Adrenal gland (tissue), 12 donors: ENCODE measurements around the gene PRSS12. TPM values are rescaled to one million over a fixed set of nuclear protein-coding genes. Genes with fewer than 3 reads are reported as not detected.

Source experiments
- DNase-seq, 7 donors: peaks; one replicate each; pipeline ENCODE4 v3.0.0-alpha.2; 2019 to 2020
- H3K27ac ChIP-seq, 5 donors: fragments of 200-600 bp; sonication (generic) in 4 of 5; 1 replicate in 3 of 5; 2 replicates in 2 of 5; pipeline versions ENCODE4 v1.5.1 to v1.8.0; 2016 to 2020; ENCODE audit warnings: mild to moderate bottlenecking in 1 of 5
- H3K27me3 ChIP-seq: fragments of 200-600 bp; 2 replicates; pipeline ENCODE4 v1.8.0; 2021
- H3K36me3 ChIP-seq, 2 donors: fragments of 200-600 bp; replicated peaks in 1 of 2; 1 replicate in 1 of 2; 2 replicates in 1 of 2; pipeline versions ENCODE4 v1.5.1 to v1.8.0; 2018 to 2022
- H3K4me1 ChIP-seq, 2 donors: fragments of 200-600 bp; replicated peaks in 1 of 2; 1 replicate in 1 of 2; 2 replicates in 1 of 2; pipeline versions ENCODE4 v1.5.1 to v1.8.0; 2018 to 2021
- H3K4me3 ChIP-seq, 4 donors: fragments of 200-600 bp; sonication (generic) in 3 of 4; one replicate each; pipeline ENCODE4 v1.5.1; 2016 to 2018
- H3K9me3 ChIP-seq, 3 donors: fragments of 200-600 bp; sonication (generic) in 1 of 3; replicated peaks in 1 of 3; 1 replicate in 2 of 3; 2 replicates in 1 of 3; pipeline versions ENCODE4 v1.5.1 to v1.8.0; 2016 to 2021
- CTCF ChIP-seq, 6 experiments: fragments of 450-650 bp in 4 of 6; fragments of 200-600 bp in 2 of 6; sonication (generic) in 1 of 6; IDR thresholded peaks; 1 replicate in 5 of 6; 2 replicates in 1 of 6; pipeline versions ENCODE4 v1.5.1 to v1.8.0; 2016 to 2021; ENCODE audit warnings: antibody characterized with exemption in 6 of 6, mild to moderate bottlenecking in 2 of 6, moderate library complexity in 1 of 6
- POLR2A ChIP-seq, 2 donors: fragments of 450-650 bp; IDR thresholded peaks; one replicate each; pipeline ENCODE4 v1.6.1; 2017; ENCODE audit warnings: antibody characterized with exemption in 2 of 2, mild to moderate bottlenecking in 2 of 2, moderate library complexity in 1 of 2
- WGBS, 4 donors: extraction: QIAGEN DNeasy Blood & Tissue Kit in 2 of 4; methylation state at CpG; one replicate each; pipeline versions ENCODE4 v1.1.5 to v1.1.7; 2013 to 2017; 5-methylcytosine and 5-hydroxymethylcytosine counted together
- intact Hi-C, 2 donors: fragments of 100-400 bp; cut with DNase I; formaldehyde crosslinking; loops; one replicate each; pipeline versions ENCODE4 v1.14.1 to v1.15.0; 2022 to 2023
- polyA plus RNA-seq, 3 donors: library from polyadenylated mRNA; stranded (reverse); fragments of 200-250 nt in 2 of 3; fragments of 350-450 nt in 1 of 3; fragmentation: Illumina TruSeq in 1 of 3; extraction: RNeasy Lipid Tissue Mini Kit (QIAGEN cat#74804) in 1 of 3; gene quantifications; one replicate each; pipeline ENCODE4 v1.2.3, GENCODE V29; 2013 to 2014
- total RNA-seq, 9 donors: library from RNA; depleted of rRNA in 4 of 9; stranded (reverse); fragments of >200 nt in 4 of 9; fragments of 120-200 nt in 1 of 9; fragmentation: NEBNext Ultra II Directional in 1 of 9; extraction: Animal tissue kit (Norgen Biotek cat#: 25700) in 1 of 9; gene quantifications; one replicate each; pipeline versions ENCODE4 v1.1.0 to v1.2.4, GENCODE V29; 2013 to 2023
- donor health status: healthy with polysubstance abuse.
- donor health status: Bipolar disorder and iron deficiency.
- donor health status: DM: yes; HTN: yes; CAD: no.
- donor health status: DM: no; HTN: no; CAD: no.
- donor health status: DM: no; HTN: no; CAD: no.
- donor health status: DM: yes; HTN: yes; CAD: no.

Gene PRSS12
- total and polyA plus RNA-seq, 12 donors = 0.07 to 0.89 (median 0.23) TPM; not detected in 3

- peak overlapping the region in 4 of 5 donors; percentile 74 to 97 (median 92) for H3K27ac ChIP-seq
- intact Hi-C loops = no loop called here
- no peak for TF ChIP-seq POLR2A (IDR thresholded peaks at IDR 0.05)
- no peak for TF ChIP-seq CTCF (IDR thresholded peaks at IDR 0.05)
- no peaks in the 10 kb centered on the region for H3K9me3 ChIP-seq
- H3K4me1 ChIP-seq = peaks cover 0 to 22% of the 10 kb centered on the region in 2 donors
- H3K36me3 ChIP-seq = no peaks in the 10 kb centered on the region
- H3K27me3 ChIP-seq = no peaks in the 10 kb centered on the region
- H3K4me3 ChIP-seq = peak overlapping the region in 3 of 4 donors; percentile 57 to 81 (median 66)
- DNase-seq = no peak
- 6 to 13% (median 9%) methylated on average over 13 of the region's 13 CpGs for WGBS, 4 donors
These were observed 73.5 kb downstream of the PRSS12 start for GRCh38 chr4:118279328-118279727.

GRCh38 chr4:118278473-118279274 lies 74.1 kb downstream of the PRSS12 start:
- Histone ChIP-seq H3K36me3 (no peaks in the 10 kb centered on the region), H3K9me3 (no peaks in the 10 kb centered on the region), H3K27me3 (no peaks in the 10 kb centered on the region), H3K4me1 (peaks cover 0 to 22% of the 10 kb centered on the region in 2 donors), H3K4me3 (peak overlapping the region; percentile 9 to 81 (median 62)), H3K27ac (peak overlapping the region; percentile 34 to 97 (median 88))
- DNase-seq = peak; percentile 97 to 99 (median 98)
- intact Hi-C loops = no loop called here
- WGBS, 4 donors = 0 to 1% (median 1%) methylated on average over 19 to 56 of the region's 56 CpGs
- TF ChIP-seq POLR2A (IDR thresholded peaks at IDR 0.05) (peak; percentile 72 to 85), CTCF (IDR thresholded peaks at IDR 0.05) (no peak)

GRCh38 chr4:118277243-118277642 lies 75.6 kb downstream of the PRSS12 start:
- no peak overlapping the region for H3K27ac ChIP-seq
- no peak overlapping the region for H3K4me3 ChIP-seq
- H3K4me1 ChIP-seq = peaks cover 0 to 22% of the 10 kb centered on the region in 2 donors
- no peaks in the 10 kb centered on the region for H3K36me3 ChIP-seq
- no peak for DNase-seq
- H3K9me3 ChIP-seq = no peaks in the 10 kb centered on the region
- no peaks in the 10 kb centered on the region for H3K27me3 ChIP-seq
- intact Hi-C loops = no loop called here
- TF ChIP-seq POLR2A (IDR thresholded peaks at IDR 0.05) = no peak
- no peak for TF ChIP-seq CTCF (IDR thresholded peaks at IDR 0.05)
- 94 to 97% (median 95%) methylated on average over 4 of the region's 4 CpGs for WGBS, 4 donors

GRCh38 chr4:118276580-118276979 lies 76.2 kb downstream of the PRSS12 start:
- no peaks in the 10 kb centered on the region for H3K9me3 ChIP-seq
- H3K4me3 ChIP-seq = no peak overlapping the region
- DNase-seq = no peak
- 70 to 87% (median 78%) methylated on average over 2 of the region's 2 CpGs for WGBS, 4 donors
- TF ChIP-seq POLR2A (IDR thresholded peaks at IDR 0.05) = no peak
- H3K27me3 ChIP-seq = no peaks in the 10 kb centered on the region
- peaks cover 0 to 22% of the 10 kb centered on the region in 2 donors for H3K4me1 ChIP-seq
- intact Hi-C loops = no loop called here
- no peaks in the 10 kb centered on the region for H3K36me3 ChIP-seq
- no peak overlapping the region for H3K27ac ChIP-seq
